Neuronal stem cell (in vitro differentiated cells): ENCODE results near the gene ERC1.

Source experiments
- DNase-seq: peaks from one replicate; pipeline ENCODE4 v3.0.0-alpha.2; 2013; ENCODE audit warnings: low spot score
- H2AFZ ChIP-seq: one replicate; pipeline ENCODE4 v1.6.1; 2013; ENCODE audit warnings: mild to moderate bottlenecking, low read length, inconsistent platforms
- H2AK5ac ChIP-seq: 2 replicates; pipeline ENCODE4 v1.6.1; 2013; ENCODE audit warnings: low read depth, mild to moderate bottlenecking, inconsistent platforms, low read length, moderate library complexity, mixed read lengths
- H2BK120ac ChIP-seq: 2 replicates; pipeline ENCODE4 v1.6.1; 2013; ENCODE audit warnings: low read depth, mild to moderate bottlenecking, inconsistent platforms, low read length, moderate library complexity, mixed read lengths
- H2BK12ac ChIP-seq: one replicate; pipeline ENCODE4 v1.6.1; 2013; ENCODE audit warnings: low read length, inconsistent platforms
- H2BK15ac ChIP-seq: 2 replicates; pipeline ENCODE4 v1.6.1; 2013; ENCODE audit warnings: mild to moderate bottlenecking, low read length, inconsistent platforms, mixed read lengths
- H2BK5ac ChIP-seq: one replicate; pipeline ENCODE4 v1.6.1; 2013; ENCODE audit warnings: inconsistent platforms, mild to moderate bottlenecking, low read length, moderate library complexity
- H3K14ac ChIP-seq: one replicate; pipeline ENCODE4 v1.6.1; 2013; ENCODE audit warnings: low read length, inconsistent platforms
- H3K18ac ChIP-seq: 2 replicates; pipeline ENCODE4 v1.6.1; 2013; ENCODE audit warnings: low read length, inconsistent platforms
- H3K23ac ChIP-seq: 2 replicates; pipeline ENCODE4 v1.6.1; 2013; ENCODE audit warnings: low read depth, mild to moderate bottlenecking, mixed read lengths, low read length, inconsistent platforms; ENCODE audit not compliant: poor library complexity
- H3K27ac ChIP-seq: replicated peaks from 3 replicates; pipeline ENCODE4 v1.5.1; 2013; ENCODE audit warnings: low read length, inconsistent platforms
- H3K27me3 ChIP-seq, 3 experiments: 2 replicates each; pipeline ENCODE4 v1.6.1; 2013; ENCODE audit warnings: low read length in 3 of 3, mild to moderate bottlenecking in 2 of 3, inconsistent platforms in 1 of 3, low read depth in 1 of 3, mixed read lengths in 1 of 3, moderate library complexity in 1 of 3; ENCODE audit not compliant: control insufficient read depth in 3 of 3, insufficient read depth in 3 of 3
- H3K36me3 ChIP-seq, 2 donors: replicated peaks in 1 of 2; 2 replicates each; pipeline ENCODE4 v1.6.1; 2013; ENCODE audit warnings: low read length in 2 of 2; ENCODE audit not compliant: control insufficient read depth in 2 of 2, insufficient read depth in 2 of 2
- H3K4ac ChIP-seq: 2 replicates; pipeline ENCODE4 v1.6.1; 2013; ENCODE audit warnings: inconsistent platforms, mild to moderate bottlenecking, low read length, moderate library complexity
- H3K4me1 ChIP-seq, 2 donors: 1 replicate in 1 of 2; 2 replicates in 1 of 2; pipeline ENCODE4 v1.6.1; 2013; ENCODE audit warnings: low read length in 2 of 2, low read depth in 1 of 2; ENCODE audit not compliant: control insufficient read depth in 2 of 2, insufficient read depth in 1 of 2
- H3K4me2 ChIP-seq: one replicate; pipeline ENCODE4 v1.6.1; 2013; ENCODE audit warnings: mild to moderate bottlenecking, low read length, inconsistent platforms; ENCODE audit not compliant: insufficient read depth, poor library complexity, severe bottlenecking
- H3K4me3 ChIP-seq, 2 donors: 2 replicates each; pipeline ENCODE4 v1.5.1; 2013; ENCODE audit warnings: low read length in 2 of 2, mild to moderate bottlenecking in 2 of 2, inconsistent platforms in 1 of 2, moderate library complexity in 1 of 2
- H3K79me1 ChIP-seq: one replicate; pipeline ENCODE4 v1.6.1; 2013; ENCODE audit warnings: low read depth, mild to moderate bottlenecking, inconsistent platforms, low read length, moderate library complexity
- H3K9ac ChIP-seq: one replicate; pipeline ENCODE4 v1.6.1; 2013; ENCODE audit warnings: mild to moderate bottlenecking, low read depth, low read length, inconsistent platforms; ENCODE audit not compliant: poor library complexity
- H3K9me3 ChIP-seq, 2 donors: replicated peaks in 1 of 2; 2 replicates each; pipeline versions ENCODE3 to v1.6.1; 2013; ENCODE audit warnings: low read length in 2 of 2, mild to moderate bottlenecking in 2 of 2, inconsistent platforms in 1 of 2, low read depth in 1 of 2, mixed read lengths in 1 of 2, moderate library complexity in 1 of 2; ENCODE audit not compliant: control insufficient read depth in 2 of 2, insufficient read depth in 1 of 2
- H4K8ac ChIP-seq: one replicate; pipeline ENCODE4 v1.6.1; 2013; ENCODE audit warnings: low read depth, mild to moderate bottlenecking, inconsistent platforms, low read length, moderate library complexity
- H4K91ac ChIP-seq: one replicate; pipeline ENCODE4 v1.6.1; 2013; ENCODE audit warnings: low read length, low read depth, mild to moderate bottlenecking, inconsistent platforms; ENCODE audit not compliant: poor library complexity
- WGBS, 2 donors: extraction: QIAGEN DNeasy Blood & Tissue Kit; methylation state at CpG; one replicate each; pipeline ENCODE4 v1.1.7; 2013; ENCODE audit warnings: missing lambda C conversion rate in 2 of 2, mixed read lengths in 1 of 2; ENCODE audit not compliant: insufficient read length in 2 of 2, insufficient replicate concordance in 1 of 2; ENCODE audit errors: extremely low coverage in 2 of 2; 5-methylcytosine and 5-hydroxymethylcytosine counted together

Gene ERC1

DNA sequence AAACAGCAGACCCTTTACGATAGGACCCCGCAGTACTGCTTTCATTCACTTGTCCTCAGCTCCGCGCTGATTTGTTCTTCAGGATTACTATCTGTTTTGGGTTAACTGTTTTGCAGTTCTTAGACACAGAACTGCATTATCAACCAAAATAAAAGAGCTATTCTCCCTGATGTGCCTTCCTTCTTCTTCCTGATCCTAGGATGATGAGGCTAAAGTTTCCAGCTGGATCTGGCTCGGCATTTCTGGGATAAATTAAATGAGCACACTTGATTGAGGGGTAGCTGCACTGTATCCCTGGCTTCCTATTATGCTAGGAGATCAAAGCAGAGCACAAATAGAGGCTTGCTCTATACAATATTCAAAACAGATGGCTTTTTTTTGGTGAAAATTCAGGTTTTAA is 437.6 kb downstream of the ERC1 start:
- Histone ChIP-seq H3K9me3 (no peaks in the 10 kb centered on the region), H3K23ac (no peak overlapping the region), H3K27me3 (no peaks in the 10 kb centered on the region), H3K36me3 (no peaks in the 10 kb centered on the region), H2BK5ac (no peak overlapping the region), H2AFZ (no peak overlapping the region), H3K4me2 (no peak overlapping the region), H3K79me1 (no peaks in the 10 kb centered on the region), H3K4me1 (no peaks in the 10 kb centered on the region), H4K91ac (no peak overlapping the region), H3K9ac (no peak overlapping the region), H2BK12ac (no peak overlapping the region), H2AK5ac (no peak overlapping the region), H3K4me3 (no peak overlapping the region), H3K14ac (no peak overlapping the region), H3K18ac (no peak overlapping the region), H2BK15ac (no peak overlapping the region), H4K8ac (no peak overlapping the region), H3K4ac (no peak overlapping the region), H2BK120ac (no peak overlapping the region), H3K27ac (no peak overlapping the region)
- no peak for DNase-seq
- no CpG with 5 or more reads among the region's 5 CpGs for WGBS, 2 donors

DNA sequence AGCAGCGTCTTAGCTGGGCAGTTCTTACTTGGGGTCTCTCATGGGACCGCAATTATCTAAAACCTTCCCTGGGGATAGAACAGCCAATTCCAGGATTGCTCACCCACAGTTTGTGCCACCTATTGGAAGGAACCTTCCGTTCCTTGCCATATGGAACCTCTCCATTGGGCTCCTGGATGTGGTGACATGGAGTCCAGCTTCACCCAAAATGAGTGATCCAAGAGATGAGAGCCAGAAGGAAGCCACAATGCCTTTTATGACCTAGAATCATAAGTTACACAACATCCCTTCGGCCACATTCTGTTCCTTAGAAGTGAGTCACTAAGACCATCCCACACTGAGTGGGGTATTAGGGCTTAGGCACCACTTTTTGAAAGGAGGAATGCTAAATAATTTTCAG is 439.0 kb downstream of the ERC1 start:
- Histone ChIP-seq H3K4me3 (no peak overlapping the region), H2BK12ac (no peak overlapping the region), H3K4ac (no peak overlapping the region), H3K23ac (no peak overlapping the region), H2AFZ (no peak overlapping the region), H3K9me3 (no peaks in the 10 kb centered on the region), H3K4me1 (no peaks in the 10 kb centered on the region), H4K91ac (no peak overlapping the region), H3K79me1 (no peaks in the 10 kb centered on the region), H2BK15ac (no peak overlapping the region), H2BK5ac (no peak overlapping the region), H3K36me3 (no peaks in the 10 kb centered on the region), H3K27ac (no peak overlapping the region), H2BK120ac (no peak overlapping the region), H4K8ac (no peak overlapping the region), H3K14ac (no peak overlapping the region), H3K4me2 (no peak overlapping the region), H3K27me3 (no peaks in the 10 kb centered on the region), H3K18ac (no peak overlapping the region), H2AK5ac (no peak overlapping the region), H3K9ac (no peak overlapping the region)
- WGBS, 2 donors: no CpG with 5 or more reads among the region's 4 CpGs
- DNase-seq: no peak

DNA sequence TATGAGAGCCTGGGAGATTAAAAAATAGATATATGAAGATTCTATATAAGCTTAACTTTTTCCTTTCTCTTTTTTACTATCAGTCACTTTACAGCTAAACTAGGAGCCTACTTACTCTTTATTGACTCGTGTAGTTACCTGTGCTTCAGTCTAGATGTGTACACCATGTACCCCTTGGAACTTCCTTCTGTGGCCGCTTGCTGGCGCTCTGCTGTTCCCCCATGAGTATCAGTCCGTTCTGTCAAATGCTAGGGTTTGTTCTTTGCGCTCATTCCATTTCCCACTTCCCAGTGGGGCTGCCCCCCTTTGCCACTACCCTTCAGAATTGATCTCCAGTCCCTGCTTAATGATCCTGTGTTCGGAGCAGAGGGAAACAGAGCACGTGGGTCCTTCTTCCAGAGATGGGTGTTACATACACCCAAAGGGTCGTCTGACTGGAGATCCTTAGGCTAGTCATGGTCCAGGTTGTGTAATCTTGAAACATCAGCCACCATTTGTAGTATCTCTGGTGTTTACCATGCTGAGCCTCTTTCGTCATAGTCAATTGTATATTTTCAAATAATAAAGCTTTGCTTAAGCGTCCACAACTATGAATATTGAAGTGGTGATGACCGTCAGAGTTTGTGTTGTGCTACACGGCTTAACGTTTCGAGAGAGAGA is 443.4 kb downstream of the ERC1 start:
- no CpG with 5 or more reads among the region's 14 CpGs for WGBS, 2 donors
- H3K27ac ChIP-seq: no peak overlapping the region

DNA sequence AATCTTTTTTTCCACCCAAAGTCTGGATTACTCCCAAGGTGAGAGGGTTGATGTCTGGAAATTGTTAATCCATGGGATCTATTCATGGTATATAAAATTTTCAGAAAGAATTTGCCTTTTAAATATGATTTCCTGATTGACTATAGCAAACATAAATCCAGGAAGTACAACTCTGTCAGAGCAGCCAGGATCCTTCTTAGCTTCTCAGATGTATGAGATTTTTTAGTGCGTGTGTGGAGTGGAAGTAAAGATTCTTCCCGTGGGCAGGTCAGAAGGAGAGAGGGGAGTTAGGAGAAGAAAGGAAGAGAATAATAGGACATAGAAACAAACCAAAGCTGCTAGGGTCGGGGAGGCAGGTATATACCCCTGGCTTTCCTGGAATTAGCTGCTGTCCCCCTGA is 444.0 kb downstream of the ERC1 start:
- Histone ChIP-seq H2BK120ac (no peak overlapping the region), H3K14ac (no peak overlapping the region), H3K36me3 (no peaks in the 10 kb centered on the region), H3K27me3 (no peaks in the 10 kb centered on the region), H3K79me1 (no peaks in the 10 kb centered on the region), H2AK5ac (no peak overlapping the region), H3K23ac (no peak overlapping the region), H2AFZ (no peak overlapping the region), H2BK12ac (no peak overlapping the region), H3K27ac (no peak overlapping the region), H2BK15ac (no peak overlapping the region), H3K4ac (no peak overlapping the region), H4K91ac (no peak overlapping the region), H2BK5ac (no peak overlapping the region), H3K9me3 (no peaks in the 10 kb centered on the region), H3K4me3 (no peak overlapping the region), H3K18ac (no peak overlapping the region), H4K8ac (no peak overlapping the region), H3K4me2 (no peak overlapping the region), H3K9ac (no peak overlapping the region), H3K4me1 (no peaks in the 10 kb centered on the region)
- WGBS, 2 donors: no CpG with 5 or more reads among the region's 3 CpGs
- no peak for DNase-seq

More for the DNA sequence above, 443.4 kb downstream of the ERC1 start:
- Histone ChIP-seq H4K8ac (no peak overlapping the region), H3K79me1 (no peaks in the 10 kb centered on the region), H3K4me3 (no peak overlapping the region), H3K23ac (no peak overlapping the region), H2BK120ac (no peak overlapping the region), H3K18ac (no peak overlapping the region), H3K4ac (no peak overlapping the region), H3K27me3 (no peaks in the 10 kb centered on the region), H4K91ac (no peak overlapping the region), H3K14ac (no peak overlapping the region), H3K9ac (no peak overlapping the region), H3K9me3 (no peaks in the 10 kb centered on the region), H2BK15ac (no peak overlapping the region), H2AK5ac (no peak overlapping the region), H3K4me2 (no peak overlapping the region), H2BK5ac (no peak overlapping the region), H2AFZ (no peak overlapping the region), H3K36me3 (no peaks in the 10 kb centered on the region), H2BK12ac (no peak overlapping the region), H3K4me1 (no peaks in the 10 kb centered on the region)
- no peak for DNase-seq
